NCI-H524 (cell line): Measurements from ENCODE around the gene ZNF362.

Experiments used
- DNase-seq, 2 experiments: peaks; one replicate each; lab custom pipeline; 2025; lab: John Stamatoyannopoulos, UW

ZNF362 gene

DNA sequence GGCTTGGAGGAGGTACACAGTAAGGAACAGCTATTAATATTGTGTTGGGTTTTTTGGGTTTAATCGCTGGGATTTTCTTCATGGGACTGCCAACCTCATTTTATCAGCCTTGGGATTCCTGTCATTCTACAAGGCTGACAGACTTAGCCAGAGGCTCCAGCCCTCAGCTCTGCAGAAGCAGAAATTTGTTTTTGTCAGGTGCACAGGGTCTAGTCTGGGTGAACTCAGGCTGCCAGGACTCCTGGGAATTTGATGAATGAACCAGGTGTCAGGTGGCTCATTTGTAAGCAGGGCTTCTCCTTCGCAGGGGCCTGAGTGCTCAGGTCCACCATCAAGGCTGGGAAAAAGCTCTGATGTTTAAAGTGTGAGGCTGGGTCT, 11.5 kb upstream of the ZNF362 start:
- DNase-seq: no peak

- DNase-seq: no peak
Measured at GRCh38 chr1:33246171-33246570, 10.1 kb upstream of the ZNF362 start.

DNA sequence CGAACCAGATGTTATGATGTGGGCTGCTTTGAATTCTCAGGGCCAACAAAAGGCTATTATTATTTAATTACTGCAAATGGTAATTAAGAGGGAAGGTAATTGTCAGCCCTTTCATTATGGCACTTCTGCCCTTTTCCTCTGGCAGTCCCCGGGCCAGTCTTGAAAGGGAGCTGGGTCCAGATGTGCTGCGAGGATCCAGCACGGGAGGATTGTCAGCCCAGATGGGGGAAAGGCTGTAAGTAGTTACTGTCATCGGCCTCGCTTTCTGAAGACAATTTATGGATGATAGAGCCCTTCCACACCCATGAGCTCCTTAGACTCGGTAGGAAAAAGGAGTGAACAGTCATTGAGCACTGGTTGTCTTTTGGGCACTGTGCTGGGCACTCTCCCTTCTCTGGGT, 8.7 kb upstream of the ZNF362 start:
- no peak for DNase-seq

- no peak for DNase-seq
Measured at GRCh38 chr1:33248244-33248643, 8.0 kb upstream of the ZNF362 start.

DNA sequence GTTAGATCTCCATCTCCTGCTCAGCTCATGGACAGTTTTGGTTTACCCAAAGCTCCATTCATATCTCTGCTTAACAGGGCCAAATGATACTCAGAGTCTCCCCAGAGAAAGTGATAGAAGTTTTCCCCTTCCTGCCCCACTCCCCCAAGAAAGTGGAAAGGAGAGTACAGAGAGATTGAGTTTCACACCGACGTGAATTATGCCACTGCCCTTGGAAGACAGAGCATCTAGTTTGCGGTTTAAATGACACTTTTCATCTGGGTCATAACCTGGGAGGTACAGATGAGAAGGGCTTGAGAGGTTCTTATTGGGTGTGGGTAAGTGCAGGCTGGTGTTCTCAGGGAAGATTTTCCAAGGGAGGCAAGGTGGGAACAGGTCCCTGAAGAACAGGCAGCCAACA, 6.9 kb upstream of the ZNF362 start:
- no peak for DNase-seq

- DNase-seq: no peak
Measured at GRCh38 chr1:33250217-33250616, 6.1 kb upstream of the ZNF362 start.

DNA sequence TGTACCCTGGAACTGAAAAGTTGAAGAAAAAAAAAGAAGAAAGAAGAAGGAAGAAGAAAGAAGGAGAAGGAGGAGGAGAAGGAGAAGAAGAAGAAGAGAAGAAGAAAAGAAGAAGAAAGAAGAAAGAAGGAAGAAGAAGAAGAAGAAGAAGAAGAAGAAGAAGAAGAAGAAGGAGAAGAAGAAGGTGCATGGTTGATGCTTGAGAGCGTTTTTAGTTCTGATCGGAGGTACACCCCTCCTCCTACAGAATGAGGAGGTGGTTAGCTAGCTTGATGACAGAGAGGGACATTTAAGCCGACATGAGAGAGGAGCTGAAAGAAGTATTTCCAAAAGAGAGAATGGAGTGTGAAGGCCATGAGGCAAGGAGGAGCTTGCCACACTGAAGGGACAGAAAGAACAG, 5.6 kb upstream of the ZNF362 start:
- DNase-seq: no peak

GRCh38 chr1:33254491-33254890, 1.8 kb upstream of the ZNF362 start:
- no peak for DNase-seq

DNA sequence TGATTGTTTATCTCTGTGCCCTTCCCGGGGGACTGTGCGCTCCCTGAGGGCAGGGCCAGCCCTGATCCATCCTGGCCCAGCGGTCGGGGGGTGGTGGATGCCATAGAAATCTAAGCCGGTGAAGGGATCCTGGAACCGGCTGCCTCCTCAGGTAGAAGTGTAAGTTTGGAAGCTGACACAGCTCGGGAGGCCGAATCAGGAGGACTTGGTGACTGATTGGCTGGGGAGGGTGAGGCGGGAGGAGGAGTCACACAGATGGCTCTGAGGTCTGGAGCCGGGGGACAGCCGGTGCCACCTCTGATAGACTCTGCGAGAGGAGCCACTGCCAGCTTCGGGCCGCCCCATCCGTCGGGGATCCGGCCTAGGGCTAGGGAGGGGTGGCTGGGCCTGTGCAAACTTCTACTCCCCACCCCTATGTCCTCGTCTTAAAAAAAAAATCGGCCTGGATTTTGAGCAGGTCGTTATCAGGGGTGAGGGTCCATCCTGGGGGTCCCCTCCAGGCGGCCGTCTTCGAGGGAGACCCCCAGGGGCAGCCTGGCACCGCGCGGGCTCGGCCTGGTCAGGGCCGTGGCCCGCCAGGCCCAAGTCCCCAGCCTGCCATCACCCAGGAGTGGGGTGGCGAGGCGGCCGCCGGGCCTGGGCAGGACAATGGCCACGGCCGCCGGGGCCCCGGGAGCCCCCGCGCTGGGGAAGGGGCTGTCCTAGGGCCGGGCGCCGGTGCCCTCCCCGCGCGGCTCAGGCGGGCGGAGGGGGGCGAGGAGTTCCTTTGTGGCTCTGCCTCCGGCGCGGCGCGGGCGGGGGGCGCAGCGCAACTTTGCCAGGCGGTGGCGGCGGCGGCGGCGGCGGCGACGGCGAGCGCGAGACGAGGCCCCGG, 708 bp upstream of the ZNF362 start:
- peak; percentile 53 to 86 for DNase-seq

- DNase-seq: peak; percentile 20 to 44
Measured at GRCh38 chr1:33256221-33256470, 146 bp upstream of the ZNF362 start.

DNA sequence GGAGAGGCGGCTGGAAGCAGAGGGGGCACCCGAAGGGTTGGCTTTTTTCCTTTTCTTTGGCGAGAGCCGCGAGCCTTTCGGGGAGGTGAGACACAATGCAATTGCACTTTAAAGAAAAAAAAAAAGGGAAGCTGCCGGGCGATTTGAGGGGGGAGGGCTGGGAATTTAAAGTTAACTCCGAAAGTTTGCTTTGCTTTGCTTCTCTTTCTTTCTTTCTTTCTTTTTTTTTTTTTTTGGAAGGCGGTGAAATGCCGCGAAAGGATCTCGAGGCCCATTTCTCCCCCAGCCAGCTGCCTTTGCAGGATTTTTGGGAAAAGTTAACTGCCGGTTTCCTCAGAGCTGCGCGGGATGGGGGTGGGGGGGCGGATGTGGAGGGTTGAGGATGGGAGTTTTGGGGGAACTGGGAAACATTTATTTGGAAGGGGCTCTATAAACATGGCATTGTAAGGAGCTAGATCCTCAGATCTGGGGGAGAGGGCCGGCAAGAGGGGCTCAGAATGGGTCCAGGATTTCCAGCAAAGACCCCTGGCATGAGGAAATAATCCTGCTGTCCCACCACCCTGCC, 997 bp downstream of the ZNF362 start:
- DNase-seq: no peak

DNA sequence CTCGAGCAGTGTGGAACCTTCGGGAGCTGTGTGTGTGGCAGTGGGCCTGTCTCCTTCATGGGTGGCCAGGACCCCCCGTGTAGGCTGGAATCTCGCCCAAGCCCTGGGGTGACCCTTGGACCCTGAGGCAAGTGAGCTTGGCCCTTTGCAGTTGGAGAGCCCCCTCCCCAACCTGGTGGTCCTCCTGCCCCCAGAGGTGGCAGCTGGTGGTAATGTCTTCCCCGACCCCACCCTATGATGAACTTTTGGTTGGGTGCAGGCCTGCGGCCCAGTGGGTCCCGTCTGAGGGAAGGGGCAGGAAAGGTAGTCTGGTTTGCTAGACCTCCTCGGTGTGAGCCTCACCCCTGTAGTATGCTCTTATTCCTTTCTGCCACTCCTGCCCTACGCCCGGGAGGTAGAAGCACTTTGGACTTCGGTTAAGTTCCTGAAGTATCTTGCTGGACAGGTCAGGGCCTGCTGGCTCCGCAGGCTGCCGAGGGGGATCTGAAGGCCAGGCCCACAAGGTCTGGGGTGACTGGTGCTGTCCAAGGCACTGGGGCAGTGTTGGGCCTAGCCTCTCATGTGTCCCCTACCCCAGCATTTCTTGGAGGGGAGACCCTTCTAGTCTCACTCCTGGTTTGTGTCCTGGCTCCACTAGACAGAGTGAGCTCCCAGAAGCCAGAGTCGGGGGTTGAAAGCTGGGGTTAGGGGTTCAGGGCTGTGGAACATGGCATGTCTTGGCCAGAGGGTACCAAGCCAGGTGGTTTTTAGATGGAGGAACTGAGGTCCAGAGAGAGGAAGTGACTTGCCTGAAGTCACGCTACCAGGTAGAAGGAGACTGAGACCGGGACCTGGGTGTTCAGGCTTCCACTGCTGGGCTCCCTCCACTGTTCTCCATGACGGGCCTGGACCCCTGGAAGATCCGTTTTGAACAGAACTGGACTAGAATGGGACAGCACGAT, 1.8 kb downstream of the ZNF362 start:
- DNase-seq: no peak

- DNase-seq: no peak
Measured at GRCh38 chr1:33258788-33259274, 2.5 kb downstream of the ZNF362 start.

DNA sequence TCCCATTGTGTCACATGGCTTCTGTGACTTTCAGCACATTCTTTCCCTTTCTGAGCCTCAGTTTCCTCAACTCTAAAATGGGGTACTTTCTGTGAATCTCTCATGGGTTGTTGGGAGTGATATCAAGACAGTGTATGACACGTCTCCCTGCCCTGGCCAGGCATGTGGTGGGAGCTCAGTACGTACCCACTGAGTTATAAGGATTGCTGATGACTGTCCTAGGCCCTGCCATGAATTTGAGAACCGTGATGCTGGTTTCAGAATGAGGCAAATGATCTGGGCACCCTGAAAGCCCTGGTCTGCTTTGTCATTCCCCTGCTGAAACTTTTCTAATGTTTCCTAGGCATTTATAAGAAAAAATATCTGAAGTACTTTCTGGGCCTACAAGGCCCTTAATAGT, 3.6 kb downstream of the ZNF362 start:
- DNase-seq: no peak

- peak in 1 of 2 experiments; percentile 60 for DNase-seq
Measured at GRCh38 chr1:33260439-33260838, 4.1 kb downstream of the ZNF362 start.

DNA sequence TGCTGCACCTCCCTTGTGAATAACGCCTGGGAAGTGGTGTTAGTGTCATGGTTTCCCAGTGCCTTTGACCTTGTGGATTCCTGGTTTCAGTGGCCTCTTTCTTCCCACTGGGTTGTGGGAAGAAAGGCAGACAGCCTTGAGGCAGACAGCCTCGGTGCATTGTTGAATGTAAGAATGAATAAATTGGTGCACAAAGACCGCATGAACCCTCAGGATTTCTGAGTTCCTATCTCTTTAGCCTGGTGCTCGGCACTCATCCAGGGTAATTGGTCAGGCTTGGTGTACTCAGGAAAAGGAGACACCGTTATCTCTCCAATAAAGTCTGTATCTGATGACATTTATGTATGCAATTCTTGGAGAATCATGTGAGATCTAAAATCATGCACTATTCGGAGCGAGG, 5.1 kb downstream of the ZNF362 start:
- DNase-seq: no peak

DNA sequence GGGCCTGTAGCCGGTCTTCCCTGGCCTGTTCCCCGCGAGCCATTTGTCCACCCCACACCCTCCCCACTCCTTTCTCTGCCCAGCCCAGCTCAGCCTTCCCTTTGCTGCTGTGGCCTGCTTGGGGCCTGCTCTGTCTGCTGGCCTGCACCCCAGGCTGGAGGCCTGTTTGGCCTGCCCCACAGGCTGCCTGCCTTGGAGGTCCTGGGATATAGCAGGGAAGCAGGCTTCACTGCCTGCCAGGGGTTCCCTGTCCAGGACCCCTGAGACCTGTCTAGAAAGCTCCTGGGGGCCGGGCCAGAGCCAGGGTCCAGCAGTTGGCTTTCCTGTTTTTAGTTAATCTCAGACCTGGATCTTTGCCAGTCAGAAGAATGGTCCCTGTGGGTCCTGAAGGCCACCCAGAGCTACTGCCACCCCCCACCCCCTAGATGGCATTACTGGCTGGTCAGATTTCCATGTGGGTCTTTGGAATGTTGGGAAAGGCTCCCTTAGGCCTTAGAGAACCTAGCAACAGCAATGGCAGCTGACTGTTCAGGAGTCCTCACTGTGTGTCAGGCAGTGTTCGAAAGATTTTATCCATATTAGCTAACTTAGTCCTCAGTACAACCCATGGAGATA, 7.7 kb downstream of the ZNF362 start:
- DNase-seq: no peak

DNA sequence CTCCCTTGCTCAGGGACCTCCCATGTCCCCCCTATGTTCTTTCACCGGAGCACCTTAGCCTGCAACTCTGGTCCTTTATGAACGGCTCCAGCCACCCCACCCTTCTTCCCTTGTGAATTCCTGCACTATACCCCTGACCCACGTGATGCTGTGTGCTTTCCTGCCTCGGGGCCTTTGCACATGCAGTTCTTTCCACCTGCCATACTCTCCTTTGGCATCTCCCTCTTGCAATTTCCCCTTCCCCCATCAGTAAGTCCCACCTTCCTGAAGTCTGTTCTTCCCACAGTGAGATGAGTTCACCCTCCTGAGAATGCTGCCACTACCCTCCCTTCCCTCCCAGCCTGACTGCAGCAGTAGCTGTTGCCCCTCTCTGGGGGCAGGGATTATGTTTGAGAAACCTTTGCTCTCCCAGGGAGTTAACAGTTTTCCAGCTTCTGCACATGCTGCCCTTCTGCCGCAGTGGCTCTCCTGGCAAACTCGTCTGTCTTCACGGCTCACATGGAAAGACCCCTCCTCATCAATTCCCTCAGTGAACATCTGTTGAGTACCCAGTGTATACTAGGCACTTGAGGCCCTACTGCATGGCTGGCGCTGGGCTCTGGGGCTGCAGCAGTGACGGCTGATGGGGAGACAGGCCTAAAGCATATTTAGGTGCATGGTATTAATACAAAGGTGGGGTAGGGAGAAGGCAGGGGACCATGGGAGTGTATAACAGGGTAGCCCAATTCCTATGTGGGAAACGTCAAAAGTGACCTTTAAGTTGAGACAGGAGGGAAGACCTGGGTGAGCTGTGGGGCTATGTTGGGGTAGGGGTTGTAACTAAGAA, 9.7 kb downstream of the ZNF362 start:
- peak in 1 of 2 experiments; percentile 27 for DNase-seq

DNA sequence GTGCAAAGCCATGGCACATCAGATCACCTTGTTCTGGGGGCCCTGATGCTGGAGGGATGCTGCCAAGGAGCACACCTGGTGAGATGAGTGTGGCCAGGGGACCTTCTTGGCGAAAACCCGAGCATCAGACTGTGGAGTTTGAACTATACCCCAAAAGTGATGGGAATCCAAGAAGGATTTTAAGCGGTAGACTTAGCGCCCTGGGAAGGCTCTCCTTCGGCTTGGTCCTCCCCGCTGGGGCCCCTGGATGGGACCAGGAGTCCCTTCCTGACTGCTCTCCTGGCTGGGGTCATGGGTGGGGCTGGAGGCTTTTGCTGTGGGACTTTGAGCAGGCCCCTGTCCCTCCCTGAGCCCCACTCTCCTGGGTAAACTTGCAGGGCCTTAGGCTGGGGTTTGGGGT, 10.5 kb downstream of the ZNF362 start:
- no peak for DNase-seq

DNA sequence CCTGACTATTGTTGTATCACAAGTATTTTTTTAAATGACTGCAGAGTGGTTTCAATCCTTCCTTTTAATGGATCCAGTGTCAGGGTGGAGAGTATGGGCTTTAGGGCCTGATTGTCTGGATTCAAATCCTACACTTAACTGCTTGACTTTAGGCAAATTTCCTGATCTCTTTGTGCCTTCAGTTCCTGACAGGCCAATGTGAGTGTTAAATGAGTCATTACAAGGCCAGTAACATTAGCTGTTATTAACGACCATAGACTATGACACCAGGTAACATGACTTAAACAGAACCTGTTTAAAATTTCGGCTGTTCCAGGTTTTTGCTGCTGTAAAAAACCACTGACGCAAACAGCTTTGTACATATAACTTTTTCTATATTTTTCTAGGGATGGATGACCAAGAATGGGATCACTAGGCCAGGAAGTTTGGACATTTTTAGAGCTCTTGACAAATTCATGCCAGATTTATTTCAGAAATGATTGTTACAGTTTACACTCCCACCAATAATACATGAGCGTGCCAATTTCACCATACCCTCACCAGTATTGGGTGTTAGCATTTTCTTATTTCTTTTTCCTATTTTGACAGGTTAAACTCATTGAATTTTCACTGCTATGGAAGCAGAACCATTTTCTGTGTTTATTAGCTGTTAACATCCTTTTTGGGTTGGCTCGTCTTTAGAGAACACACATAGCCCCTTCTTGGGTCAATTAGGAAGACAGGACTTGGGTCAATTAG, 11.3 kb downstream of the ZNF362 start:
- DNase-seq: no peak

DNA sequence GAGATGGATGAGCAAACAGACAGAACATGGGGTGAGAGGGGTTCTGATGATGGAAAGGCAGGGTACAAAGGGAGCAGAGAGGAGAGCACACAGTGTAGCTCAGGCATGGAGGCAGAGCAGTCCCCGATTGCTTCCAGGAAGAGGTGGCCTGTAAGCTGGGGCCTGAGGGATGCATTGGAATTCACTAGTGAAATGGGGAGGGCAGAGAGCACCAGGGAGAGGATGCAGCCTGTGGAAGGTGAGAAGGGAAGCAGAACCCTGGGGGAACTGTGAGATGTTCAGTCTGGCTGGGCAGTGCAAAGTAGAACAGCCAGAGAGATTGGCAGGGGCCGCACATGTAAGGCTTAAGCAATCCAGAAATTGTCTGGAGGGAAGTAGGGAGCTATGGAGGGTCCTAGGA, 12.2 kb downstream of the ZNF362 start:
- no peak for DNase-seq
